Pulmonary artery endothelial cell (primary cell): ENCODE results near the gene MFSD6. TPM values are rescaled to one million over a fixed set of nuclear protein-coding genes. Genes with fewer than 3 reads are reported as not detected.
"Not testable (repeated sequence)": the region's sequence is repeated elsewhere in the genome, so short reads cannot be mapped to it uniquely, and the experiment has no call there.

Source experiments
- DNase-seq: peaks from one replicate; pipeline ENCODE4 v3.0.0-alpha.2; 2011; ENCODE audit warnings: low read depth, low spot score
- total RNA-seq: library from RNA; depleted of rRNA; stranded (reverse); fragments of >200 nt; gene quantifications from 2 replicates; pipeline ENCODE4 v1.2.3, GENCODE V29; 2014

MFSD6 gene
- 1.2 and 10.0 TPM in 2 replicates for total RNA-seq

DNA sequence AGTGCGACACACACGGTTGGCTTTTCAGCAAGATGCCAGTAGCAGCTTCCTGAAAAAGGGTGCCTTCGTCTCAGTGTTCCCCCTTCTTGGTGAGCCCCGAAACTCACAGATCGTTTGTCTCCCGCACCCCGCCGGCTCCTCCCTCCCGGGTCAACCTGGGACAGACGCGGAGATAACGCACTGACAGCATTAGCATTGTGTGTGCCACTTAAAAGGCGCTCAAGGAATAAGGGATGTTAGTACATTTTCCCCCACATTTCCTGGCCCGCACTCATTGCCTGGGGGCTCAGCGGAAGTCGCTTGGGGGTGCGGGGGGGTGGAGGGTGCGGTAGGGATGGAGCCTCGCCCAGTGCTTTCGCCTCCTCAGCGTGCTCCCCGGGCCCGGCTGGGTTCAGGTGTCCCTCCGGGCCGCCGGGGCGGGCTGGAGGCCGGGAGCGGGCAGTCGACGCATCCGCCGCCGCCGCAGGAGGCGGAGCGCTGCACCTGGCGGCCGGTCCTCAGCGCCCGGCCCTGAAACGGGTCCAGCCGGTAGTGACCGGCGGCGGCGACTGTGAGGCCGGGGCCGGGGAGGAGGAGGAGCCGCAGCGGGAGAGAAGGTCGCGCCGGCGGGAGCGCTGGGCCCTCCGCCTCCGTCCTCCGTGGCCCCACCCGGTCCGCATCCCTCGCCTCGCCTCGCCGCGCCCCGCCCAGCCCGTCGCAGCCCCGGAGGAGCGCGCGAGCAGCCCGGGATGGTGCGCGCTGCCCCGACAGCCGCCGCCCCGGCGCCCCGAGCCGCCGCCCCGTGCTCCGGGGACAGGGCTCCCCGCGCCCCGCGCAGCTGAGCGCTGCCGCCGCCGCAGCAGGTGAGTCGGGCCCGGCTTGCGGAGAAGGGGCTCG is at the start of gene MFSD6:
Gene MFSD6, plus strand, starts transcription at position 694 of the 876 bp plus-strand sequence. CDS start 27,675 bp downstream, outside the sequence.
- DNase-seq, result no peak

DNA sequence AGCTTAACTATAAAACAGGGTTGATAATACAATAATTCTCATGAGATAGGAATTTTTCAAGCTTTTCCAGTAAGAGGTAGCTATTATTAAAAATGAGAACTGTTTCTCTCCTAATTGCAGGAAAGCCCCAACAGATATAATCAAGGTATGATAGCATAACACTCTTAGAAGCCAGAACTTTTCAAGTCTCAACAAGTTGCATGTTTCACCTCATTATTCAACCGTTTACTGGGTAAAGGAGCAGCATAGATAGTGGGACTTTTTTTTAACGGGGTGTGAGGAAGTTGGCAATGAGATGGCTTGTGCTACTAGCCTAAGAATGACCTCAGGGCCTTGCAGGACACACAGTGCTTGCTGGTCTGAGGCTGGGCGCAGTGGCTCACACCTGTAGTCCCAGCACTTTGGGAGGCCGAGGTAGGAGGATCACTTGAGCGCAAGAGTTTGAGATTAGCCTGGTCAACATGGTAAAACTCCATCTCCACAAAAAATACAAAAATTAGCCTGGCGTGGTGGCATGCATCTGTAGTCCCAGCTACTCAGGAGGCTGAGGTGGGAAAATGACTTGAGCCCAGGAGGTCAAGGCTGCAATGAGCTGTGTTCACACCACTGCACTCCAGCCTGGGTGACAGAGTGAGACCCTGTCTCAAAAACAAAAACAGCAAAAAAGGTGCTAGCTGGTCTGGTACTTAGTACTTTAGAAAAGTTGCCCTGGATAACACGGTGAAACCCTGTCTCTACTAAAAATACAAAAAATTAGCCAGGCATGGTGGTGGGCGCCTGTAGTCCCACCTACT is 49.3 kb upstream of the MFSD6 start:
- not testable (repeated sequence) for DNase-seq

DNA sequence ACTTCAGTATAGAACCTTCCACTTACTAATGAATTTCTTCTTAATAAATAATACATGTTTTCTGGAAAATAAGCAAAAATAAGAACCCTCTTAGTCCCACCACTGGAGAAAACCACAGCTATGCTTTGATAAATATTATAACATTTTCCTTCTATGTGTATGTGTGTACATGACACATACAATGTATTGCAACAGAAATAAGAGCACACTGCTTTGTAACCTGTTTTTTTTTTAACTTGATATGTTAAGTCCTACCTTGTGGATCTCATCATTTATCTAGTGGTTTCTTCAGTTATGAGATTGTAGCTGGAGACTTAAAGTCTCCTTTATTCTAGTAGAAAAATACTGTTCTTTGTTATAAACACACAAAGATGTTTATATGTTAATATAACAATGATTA is 47.6 kb upstream of the MFSD6 start:
- no peak for DNase-seq

DNA sequence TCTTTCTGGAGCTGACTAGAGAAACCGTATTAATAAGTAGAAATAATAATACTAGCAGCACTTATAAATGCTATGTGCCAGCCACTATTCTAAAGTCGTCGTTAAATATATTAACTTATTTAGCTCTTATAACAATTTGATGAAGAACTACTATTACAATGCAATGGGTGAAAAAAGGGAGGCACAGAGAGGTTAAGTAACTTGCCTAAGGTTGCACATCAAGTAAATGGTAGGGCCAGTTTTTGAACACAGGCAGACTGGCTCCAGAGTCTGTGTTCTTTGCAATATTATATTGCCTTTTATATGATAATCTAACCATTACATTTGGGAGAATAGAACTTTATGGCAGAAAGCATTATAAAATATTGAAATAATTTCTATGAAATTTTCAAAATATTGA is 47.2 kb upstream of the MFSD6 start:
- no peak for DNase-seq

DNA sequence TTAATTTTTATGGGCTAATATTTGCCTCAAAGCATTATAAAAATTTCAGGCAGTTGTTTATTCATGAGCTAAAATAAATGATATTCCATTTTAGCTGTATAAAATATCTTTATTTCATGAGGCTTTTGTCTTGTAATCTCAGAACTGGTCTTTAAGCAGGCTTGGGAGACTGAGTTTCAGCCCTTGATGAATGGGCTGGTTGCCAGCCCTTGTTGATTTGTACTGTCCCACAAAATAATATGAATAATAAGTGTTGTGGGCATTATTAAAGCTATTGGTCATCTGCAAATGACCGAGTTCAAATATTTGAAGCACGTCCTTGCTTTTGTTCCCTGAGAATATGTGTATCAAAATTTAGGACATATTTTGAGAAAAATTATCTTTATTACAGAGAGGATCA is 46.6 kb upstream of the MFSD6 start:
- DNase-seq, result no peak

DNA sequence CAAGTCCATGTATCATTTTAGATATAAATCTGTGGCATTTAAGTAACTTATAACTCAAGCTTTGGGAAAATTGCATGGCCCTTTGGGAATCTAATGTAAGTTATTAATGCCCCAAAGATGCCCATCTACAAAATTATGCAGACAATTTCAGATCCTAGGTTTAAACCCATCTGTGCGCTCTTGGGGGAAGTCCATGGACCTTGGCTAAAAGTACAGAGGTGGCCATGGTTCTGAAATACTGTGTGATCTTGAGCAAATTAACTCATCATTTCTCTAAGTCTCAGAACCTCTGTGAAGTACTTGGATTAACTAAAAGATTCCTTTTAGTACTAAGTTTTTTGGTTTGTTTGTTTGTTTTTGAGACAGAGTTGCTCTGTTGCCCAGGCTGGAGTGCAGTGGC is 45.3 kb upstream of the MFSD6 start:
- DNase-seq, result no peak

DNA sequence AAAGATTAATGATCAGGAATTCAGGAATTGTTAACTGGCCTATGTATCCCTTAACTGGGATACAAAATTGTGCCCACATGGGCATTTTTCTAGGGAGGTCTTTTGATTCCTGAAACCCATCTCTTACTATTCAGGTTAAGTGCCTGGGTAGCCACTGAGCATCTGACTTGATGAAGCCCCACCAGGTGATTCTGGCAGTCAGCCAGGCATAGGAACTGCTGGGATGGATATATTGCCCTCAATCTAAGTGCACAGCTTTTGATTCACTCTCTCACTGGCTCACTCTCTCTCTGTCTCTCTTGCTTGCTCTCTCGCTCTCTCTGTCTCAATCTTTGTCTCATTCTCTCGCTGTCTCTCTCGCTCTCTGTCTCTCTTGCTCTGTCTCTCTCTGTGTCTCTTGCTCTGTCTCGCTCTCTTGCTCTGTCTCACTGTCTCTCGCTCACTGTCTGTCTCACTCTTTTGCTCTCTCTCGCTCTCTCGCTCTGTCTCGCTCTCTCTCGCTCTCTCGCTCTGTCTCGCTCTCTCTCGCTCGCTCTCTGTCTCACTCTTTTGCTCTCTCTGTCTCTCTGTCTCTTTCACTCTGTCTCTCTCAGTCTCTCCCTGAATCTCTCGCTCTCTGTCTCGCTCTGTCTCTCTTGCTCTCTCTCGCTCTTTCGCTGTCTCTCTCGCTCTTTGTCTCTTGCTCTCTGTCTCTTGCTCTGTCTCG is 42.5 kb upstream of the MFSD6 start:
- DNase-seq, result no peak

DNA sequence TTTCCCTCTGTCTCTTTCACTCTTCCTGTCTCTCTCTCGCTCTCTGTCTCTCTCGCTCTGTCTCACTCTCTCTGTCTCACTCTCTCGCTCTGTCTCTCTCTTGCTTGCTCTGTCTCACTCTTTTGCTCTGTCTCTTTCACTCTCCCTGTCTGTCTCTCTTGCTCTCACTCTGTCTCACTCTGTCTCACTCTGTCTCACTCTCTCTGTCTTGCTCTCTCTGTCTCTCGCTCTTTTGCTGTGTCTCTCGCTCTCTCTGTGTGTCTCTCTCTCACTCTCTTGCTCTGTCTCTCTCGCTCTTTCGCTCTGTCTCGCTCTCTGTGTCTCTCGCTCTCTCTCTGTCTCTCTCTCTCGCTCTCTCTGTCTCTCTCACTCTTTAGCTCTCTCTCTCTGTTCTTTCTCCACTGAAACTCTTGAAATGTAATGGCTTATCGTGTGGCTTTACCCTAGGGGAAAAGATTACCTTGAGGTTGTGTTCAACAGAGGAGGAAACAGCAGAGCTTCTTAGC is 41.9 kb upstream of the MFSD6 start:
- no peak for DNase-seq

DNA sequence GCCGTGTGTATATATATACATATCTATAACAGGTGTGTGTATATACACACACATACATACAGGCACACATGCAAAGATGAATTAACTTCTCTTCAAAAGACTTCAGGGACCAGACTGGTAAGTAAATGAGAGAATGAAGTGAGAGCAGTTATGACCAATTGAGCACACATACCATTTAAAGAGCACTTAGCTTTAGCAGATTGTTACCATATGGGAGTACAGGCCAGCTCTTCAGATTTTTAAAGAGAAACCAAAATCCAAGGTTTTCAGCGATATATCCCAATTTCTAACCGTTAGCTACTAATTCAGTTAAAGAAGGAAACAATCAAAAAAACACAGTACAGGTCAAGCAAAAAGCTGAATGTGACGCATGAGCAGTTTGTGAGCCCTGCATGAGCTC is 41.1 kb upstream of the MFSD6 start:
- no peak for DNase-seq

DNA sequence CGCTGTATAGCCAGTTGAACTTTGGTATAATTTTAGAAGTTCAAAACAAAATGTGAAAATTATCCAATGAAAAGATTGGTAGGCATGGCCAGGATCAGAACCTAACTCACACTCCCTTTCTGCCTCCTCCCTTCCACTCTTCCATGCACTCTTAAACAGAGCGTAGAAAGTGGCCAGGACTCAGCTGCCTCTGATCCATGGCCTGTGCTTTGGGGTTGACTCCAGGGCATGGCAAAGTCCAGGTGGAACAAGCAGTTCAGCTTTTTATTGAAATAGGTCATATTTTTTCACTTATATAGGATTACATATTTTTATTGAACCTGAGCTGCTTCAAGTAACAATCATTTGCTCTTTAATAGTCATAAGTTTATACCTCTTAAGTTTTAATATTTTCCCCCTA is 38.5 kb upstream of the MFSD6 start:
- DNase-seq, result no peak

DNA sequence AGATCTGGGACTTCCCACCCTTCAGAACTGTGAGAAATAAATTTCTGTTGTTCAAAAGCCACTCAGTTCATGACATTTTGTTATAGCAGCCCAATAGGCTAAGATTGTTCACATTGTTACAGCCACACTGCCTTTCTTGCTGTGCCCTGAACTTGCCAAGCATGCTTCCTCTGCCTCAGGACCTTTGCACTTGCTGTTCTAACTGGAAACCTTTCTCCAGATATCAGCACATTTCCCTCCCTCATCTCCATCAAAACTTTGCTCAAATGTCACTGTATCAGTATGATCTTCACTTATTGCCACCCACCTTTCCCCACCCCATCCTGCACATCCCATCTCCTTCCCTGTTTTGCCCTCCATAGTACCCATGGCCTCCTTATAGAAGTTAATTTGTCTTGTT is 32.1 kb upstream of the MFSD6 start:
- no peak for DNase-seq

DNA sequence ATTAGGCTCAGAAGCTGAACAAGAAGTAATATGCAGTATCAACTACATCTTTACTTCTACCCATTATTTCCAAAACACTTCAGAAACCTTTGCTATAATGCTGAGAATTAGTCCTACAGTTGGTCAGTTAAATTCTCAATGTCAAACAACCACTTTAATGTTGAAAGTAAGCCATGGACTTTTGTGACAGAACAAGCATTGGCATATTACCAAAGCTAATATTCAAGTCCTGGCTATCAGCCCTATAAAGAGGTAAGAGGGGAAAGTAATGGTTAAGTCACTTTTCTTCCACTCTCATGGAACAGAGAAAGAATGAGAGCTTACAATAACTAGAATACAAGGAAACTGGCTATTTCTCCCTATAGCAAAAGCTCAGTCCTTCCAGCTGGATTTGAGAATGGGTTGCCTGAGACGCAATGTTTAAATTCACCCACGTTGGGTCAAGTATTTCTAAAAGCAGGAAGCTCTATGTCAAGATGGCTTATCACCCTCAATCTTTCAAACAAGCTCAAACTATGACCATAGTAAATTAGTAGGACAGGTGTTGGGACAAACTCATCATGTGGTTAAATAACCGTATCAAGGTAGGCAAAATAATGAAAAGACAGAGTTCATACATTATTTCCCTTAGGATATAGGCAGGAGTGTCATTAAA is 31.4 kb upstream of the MFSD6 start:
- DNase-seq, result no peak

DNA sequence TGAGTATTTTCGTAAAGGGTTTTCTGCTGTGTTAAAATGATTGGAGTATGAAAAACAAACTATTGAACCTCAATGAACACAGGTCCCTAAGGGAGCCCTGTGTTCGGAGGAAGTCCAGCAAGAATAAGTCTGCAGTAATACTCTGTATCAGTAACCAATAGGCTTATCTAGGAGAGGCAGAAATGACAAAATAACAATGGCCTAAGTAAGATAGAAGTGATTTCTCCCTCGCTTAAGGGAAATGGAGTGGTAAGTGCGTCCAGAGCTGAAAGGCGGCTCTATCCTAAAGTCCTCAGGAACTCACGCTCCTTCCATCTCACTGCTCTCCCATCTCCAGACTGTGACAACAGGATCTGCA is 29.3 kb upstream of the MFSD6 start:
- DNase-seq, result no peak

DNA sequence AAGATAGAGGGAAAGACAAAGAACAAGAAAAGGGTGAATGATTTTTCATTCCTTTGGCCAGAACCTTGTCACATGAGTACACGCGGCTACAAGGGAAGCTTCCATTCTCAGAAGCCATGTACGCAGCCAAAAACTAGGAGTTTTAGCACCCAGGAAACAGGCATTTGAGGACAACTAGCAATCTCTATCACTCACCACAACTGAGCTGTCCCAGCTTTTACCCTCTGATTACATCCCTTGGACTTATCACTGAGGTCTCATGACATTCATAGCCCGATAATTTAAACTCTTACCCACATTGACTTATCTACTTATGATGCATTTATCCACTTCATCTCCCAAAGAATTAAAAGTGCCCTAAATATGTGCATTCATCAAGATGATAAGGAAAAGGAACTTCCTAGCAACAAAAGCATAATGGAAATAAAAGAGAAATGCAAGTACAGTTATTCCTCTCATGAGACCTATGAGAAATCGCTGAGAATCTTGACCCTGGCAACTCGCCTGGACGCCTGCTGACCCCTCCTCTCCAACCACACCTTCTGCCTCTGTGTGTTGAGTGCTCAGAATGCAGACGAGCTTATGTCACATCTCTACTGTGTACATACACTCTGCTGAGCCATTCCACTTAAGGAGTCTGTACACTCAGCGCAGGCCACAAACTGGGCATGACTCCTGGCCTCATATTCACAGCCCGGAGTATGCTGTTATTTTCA is 28.7 kb upstream of the MFSD6 start:
- no peak for DNase-seq

DNA sequence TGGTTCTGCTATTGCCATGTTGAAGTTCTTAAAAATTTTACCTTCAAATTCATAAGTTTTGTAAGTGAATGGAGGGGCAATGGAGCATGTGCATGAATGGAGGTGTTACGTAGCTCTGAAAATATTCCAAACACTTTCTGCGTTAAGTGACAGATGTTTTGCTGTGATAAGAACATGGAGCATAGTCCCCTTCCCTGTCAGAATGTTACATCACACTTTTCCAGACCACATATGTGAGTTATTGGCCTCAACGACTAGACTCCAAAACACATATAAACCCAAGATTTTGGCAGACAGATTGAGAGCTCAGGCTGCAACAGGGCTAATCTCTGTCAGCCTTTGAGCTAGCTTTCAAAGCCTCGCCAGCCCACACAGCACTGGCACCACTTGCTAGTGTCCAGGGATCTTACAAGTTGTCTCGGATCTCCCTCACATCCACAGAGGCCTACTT is 27.2 kb upstream of the MFSD6 start:
- no peak for DNase-seq

DNA sequence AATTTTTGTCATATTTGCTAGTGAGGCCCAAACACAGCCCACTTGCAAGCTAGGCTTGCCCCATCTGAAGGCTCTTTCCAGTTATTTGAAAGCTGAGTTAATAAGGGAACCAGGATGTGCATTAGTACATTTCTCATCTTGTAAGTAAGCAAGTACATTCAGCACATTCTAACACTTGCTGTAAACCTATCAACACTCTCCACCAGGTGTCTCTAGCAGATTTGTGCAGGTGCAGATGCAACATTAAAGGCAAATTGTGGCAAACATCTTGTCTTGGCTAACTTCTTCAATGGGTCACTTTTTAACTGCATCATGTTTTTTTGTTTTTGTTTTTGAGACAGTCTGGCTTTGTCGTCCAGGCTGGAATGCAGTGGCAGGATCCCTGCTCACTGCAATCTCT is 25.3 kb upstream of the MFSD6 start:
- DNase-seq, result peak; percentile 5

DNA sequence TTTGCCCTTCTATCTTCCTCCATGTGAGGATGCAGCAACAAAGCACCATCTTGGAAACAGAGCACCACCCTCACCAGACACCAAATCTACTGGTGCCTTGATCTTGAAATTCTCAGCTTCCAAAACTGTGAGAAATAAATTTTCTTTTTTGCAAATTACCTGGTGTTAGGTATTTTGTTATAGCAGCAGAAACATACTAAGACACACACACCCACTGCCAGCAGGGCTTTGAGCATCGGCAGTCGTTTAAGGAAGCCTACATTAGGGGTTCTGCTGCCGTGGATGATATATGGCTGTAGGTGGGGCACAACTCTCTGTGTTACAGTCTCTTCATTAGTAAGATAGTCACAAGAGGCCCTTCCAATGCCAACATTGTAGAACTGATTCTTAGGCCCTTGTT is 20.7 kb upstream of the MFSD6 start:
- DNase-seq, result no peak

DNA sequence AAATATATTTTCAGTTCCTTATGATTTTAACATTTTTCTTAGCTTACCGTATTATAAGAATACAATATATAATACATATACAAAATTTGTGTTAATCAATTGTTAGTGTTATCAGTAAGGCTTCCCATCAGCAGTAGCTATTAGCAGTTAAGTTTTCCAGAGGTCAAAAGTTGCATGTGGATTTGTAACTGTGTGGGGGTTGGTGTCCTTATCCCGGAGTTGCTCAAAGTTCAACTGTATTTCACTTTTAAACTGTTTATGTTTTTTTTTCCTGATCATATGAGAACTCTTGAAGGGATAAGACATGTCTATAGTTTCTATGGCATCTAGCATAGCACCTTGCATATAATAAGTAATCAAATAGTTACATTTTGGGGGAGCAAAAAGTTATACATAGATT is 11.9 kb upstream of the MFSD6 start:
- DNase-seq, result no peak

DNA sequence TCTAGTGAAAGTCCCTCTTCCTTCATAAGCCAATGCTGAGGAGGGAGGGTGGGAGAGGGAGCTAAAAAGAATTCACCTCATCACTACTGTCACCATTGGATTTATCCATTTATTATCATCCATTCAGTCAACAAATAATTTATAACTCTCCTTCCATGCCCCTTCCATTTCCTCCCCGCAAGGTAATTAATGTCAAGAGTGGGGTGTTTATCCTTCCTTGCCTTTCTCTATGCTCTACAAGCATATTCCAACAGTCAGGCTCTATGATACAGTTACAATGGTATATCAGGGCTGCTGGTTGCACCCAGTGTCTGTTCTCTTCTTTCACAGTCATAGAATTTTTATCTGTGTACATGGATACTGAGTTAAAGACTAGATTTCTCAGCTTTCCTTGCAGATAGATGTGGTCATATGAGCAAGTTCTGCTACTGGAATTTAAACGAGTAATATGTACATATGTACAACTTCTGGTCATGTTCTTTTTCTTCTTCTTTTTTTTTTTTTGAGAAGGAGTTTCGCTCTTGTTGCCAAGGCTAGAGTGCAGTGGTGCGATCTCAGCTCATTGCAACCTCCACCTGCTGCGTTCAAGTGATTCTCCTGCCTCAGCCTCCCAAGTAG is 5.1 kb upstream of the MFSD6 start:
- no peak for DNase-seq

DNA sequence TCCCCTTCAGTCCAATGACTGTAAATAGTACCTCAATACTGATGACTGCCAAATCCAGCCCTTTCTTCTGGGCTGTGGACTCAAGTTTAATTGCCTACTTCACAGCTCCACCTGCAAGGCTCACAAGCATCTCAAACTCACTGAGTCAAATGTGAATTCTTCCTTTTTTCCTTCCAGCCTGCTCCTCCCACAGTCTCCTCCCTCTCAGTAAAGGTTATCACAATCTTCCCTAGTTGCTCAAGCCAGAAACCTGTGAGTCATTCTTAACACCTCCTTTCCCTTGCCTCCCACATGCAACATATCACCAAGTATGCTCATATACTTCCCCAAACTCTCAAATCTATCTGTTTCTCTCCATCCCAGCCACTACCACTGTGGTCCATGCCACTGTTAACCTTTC is 3.7 kb upstream of the MFSD6 start:
- no peak for DNase-seq
